Type B pancreatic cell (in vitro differentiated cells): ENCODE results near the gene DPY19L2. TPM values are rescaled to one million over a fixed set of nuclear protein-coding genes. Genes with fewer than 3 reads are reported as not detected.
A peak's percentile ranks its signal among the peaks of the same experiment; 100 is the strongest.
"Not testable (repeated sequence)": the region's sequence is repeated elsewhere in the genome, so short reads cannot be mapped to it uniquely, and the experiment has no call there.

Experiments
- DNase-seq: peaks from one replicate; pipeline ENCODE4 v3.0.0; 2021; ENCODE audit warnings: mixed read lengths; ENCODE audit not compliant: unreplicated experiment; ENCODE audit errors: extremely low spot score
- H3K27ac Mint-ChIP-seq: 2 replicates; pipeline ENCODE4 v1.8.0; 2021; ENCODE audit warnings: mild to moderate bottlenecking, mixed read lengths
- H3K27me3 Mint-ChIP-seq: 2 replicates; pipeline ENCODE4 v1.8.0; 2021; ENCODE audit warnings: mixed read lengths
- H3K36me3 Mint-ChIP-seq: 2 replicates; pipeline ENCODE4 v1.8.0; 2021; ENCODE audit warnings: mixed read lengths
- H3K4me1 Mint-ChIP-seq: one replicate; pipeline ENCODE4 v1.8.0; 2021; ENCODE audit warnings: mixed read lengths; ENCODE audit not compliant: unreplicated experiment
- H3K4me3 Mint-ChIP-seq: 2 replicates; pipeline ENCODE4 v1.8.0; 2021; ENCODE audit warnings: mild to moderate bottlenecking, mixed read lengths
- H3K9me3 Mint-ChIP-seq: 2 replicates; pipeline ENCODE4 v1.8.0; 2021; ENCODE audit warnings: mixed read lengths
- CTCF ChIP-seq: fragments of 200-600 bp; sonication (generic); conservative IDR thresholded peaks from 2 replicates; pipeline ENCODE4 v1.5.0; 2021; ENCODE audit warnings: antibody characterized with exemption, mild to moderate bottlenecking
- total RNA-seq: library from RNA; stranded (reverse); gene quantifications from 2 replicates; pipeline ENCODE4 v1.2.1, GENCODE V29; 2021; ENCODE audit warnings: low replicate concordance

The DPY19L2 gene
- total RNA-seq, 1 donor from 2014 or later, result 25.0 TPM

GRCh38 chr12:63706336-63706735, 38.0 kb upstream of the DPY19L2 start:
- DNase-seq, result no peak
- TF ChIP-seq CTCF, result no peak
- no peaks in the 10 kb centered on the region for H3K36me3 Mint-ChIP-seq
- no peaks in the 10 kb centered on the region for H3K4me1 Mint-ChIP-seq
- H3K9me3 Mint-ChIP-seq, result no peaks in the 10 kb centered on the region
- no peak overlapping the region for H3K4me3 Mint-ChIP-seq
- H3K27me3 Mint-ChIP-seq, result no peaks in the 10 kb centered on the region
- no peak overlapping the region for H3K27ac Mint-ChIP-seq

- H3K27ac Mint-ChIP-seq, DNase-seq, H3K36me3 Mint-ChIP-seq, H3K4me3 Mint-ChIP-seq, H3K9me3 Mint-ChIP-seq, H3K27me3 Mint-ChIP-seq, H3K4me1 Mint-ChIP-seq: not testable (repeated sequence)
Measured at GRCh38 chr12:63699678-63700382, 31.5 kb upstream of the DPY19L2 start.

- H3K9me3 Mint-ChIP-seq, H3K27ac Mint-ChIP-seq, H3K4me1 Mint-ChIP-seq, DNase-seq, H3K4me3 Mint-ChIP-seq, H3K36me3 Mint-ChIP-seq, H3K27me3 Mint-ChIP-seq: not testable (repeated sequence)
Measured at GRCh38 chr12:63699011-63699410, 30.7 kb upstream of the DPY19L2 start.

GRCh38 chr12:63690837-63691236, 22.5 kb upstream of the DPY19L2 start:
- not testable (repeated sequence) for H3K27ac Mint-ChIP-seq, DNase-seq, H3K36me3 Mint-ChIP-seq, H3K9me3 Mint-ChIP-seq, H3K27me3 Mint-ChIP-seq, H3K4me1 Mint-ChIP-seq, H3K4me3 Mint-ChIP-seq

GRCh38 chr12:63689141-63689540, 20.8 kb upstream of the DPY19L2 start:
- DNase-seq, H3K9me3 Mint-ChIP-seq, H3K4me1 Mint-ChIP-seq, H3K4me3 Mint-ChIP-seq, H3K27ac Mint-ChIP-seq, H3K27me3 Mint-ChIP-seq, H3K36me3 Mint-ChIP-seq: not testable (repeated sequence)

GRCh38 chr12:63686623-63687022, 18.3 kb upstream of the DPY19L2 start:
- not testable (repeated sequence) for H3K27me3 Mint-ChIP-seq, H3K27ac Mint-ChIP-seq, DNase-seq, H3K4me3 Mint-ChIP-seq, H3K4me1 Mint-ChIP-seq, H3K36me3 Mint-ChIP-seq, H3K9me3 Mint-ChIP-seq

- not testable (repeated sequence) for H3K27ac Mint-ChIP-seq, H3K36me3 Mint-ChIP-seq, H3K9me3 Mint-ChIP-seq, H3K27me3 Mint-ChIP-seq, H3K4me3 Mint-ChIP-seq, H3K4me1 Mint-ChIP-seq, DNase-seq
Measured at GRCh38 chr12:63685789-63686188, 17.5 kb upstream of the DPY19L2 start.

GRCh38 chr12:63682617-63683016, 14.3 kb upstream of the DPY19L2 start:
- H3K9me3 Mint-ChIP-seq, result not testable (repeated sequence)

GRCh38 chr12:63680758-63681157, 12.5 kb upstream of the DPY19L2 start:
- H3K27ac Mint-ChIP-seq, H3K9me3 Mint-ChIP-seq, H3K4me1 Mint-ChIP-seq, H3K4me3 Mint-ChIP-seq, H3K27me3 Mint-ChIP-seq, DNase-seq, H3K36me3 Mint-ChIP-seq: not testable (repeated sequence)

More at GRCh38 chr12:63682617-63683016, 14.3 kb upstream of the DPY19L2 start:
- H3K4me1 Mint-ChIP-seq, DNase-seq, H3K27ac Mint-ChIP-seq, H3K36me3 Mint-ChIP-seq, H3K4me3 Mint-ChIP-seq, H3K27me3 Mint-ChIP-seq: not testable (repeated sequence)

- peak; percentile 72 for TF ChIP-seq CTCF
- H3K36me3 Mint-ChIP-seq, H3K9me3 Mint-ChIP-seq, H3K4me3 Mint-ChIP-seq, H3K27ac Mint-ChIP-seq, H3K4me1 Mint-ChIP-seq, DNase-seq: not testable (repeated sequence)
- peaks cover 25% of the 10 kb centered on the region for H3K27me3 Mint-ChIP-seq
Measured at GRCh38 chr12:63672550-63672949, 4.3 kb upstream of the DPY19L2 start.

GRCh38 chr12:63669936-63670335, 1.6 kb upstream of the DPY19L2 start:
- Mint-ChIP-seq H3K27me3 (peaks cover 32% of the 10 kb centered on the region), H3K4me3 (peak overlapping the region; percentile 88)

GRCh38 chr12:63669427-63669826, 1.1 kb upstream of the DPY19L2 start:
- H3K4me3 Mint-ChIP-seq, result peak overlapping the region; percentile 88
- not testable (repeated sequence) for DNase-seq, H3K36me3 Mint-ChIP-seq, H3K9me3 Mint-ChIP-seq
- H3K4me1 Mint-ChIP-seq, result peaks cover 15% of the 10 kb centered on the region
- peaks cover 32% of the 10 kb centered on the region for H3K27me3 Mint-ChIP-seq
- H3K27ac Mint-ChIP-seq, result peak overlapping the region; percentile 50

More at GRCh38 chr12:63669936-63670335, 1.6 kb upstream of the DPY19L2 start:
- not testable (repeated sequence) for H3K9me3 Mint-ChIP-seq, H3K36me3 Mint-ChIP-seq, H3K27ac Mint-ChIP-seq, DNase-seq
- peaks cover 11% of the 10 kb centered on the region for H3K4me1 Mint-ChIP-seq
